ENCODE data around the gene GRIK1.

DNA sequence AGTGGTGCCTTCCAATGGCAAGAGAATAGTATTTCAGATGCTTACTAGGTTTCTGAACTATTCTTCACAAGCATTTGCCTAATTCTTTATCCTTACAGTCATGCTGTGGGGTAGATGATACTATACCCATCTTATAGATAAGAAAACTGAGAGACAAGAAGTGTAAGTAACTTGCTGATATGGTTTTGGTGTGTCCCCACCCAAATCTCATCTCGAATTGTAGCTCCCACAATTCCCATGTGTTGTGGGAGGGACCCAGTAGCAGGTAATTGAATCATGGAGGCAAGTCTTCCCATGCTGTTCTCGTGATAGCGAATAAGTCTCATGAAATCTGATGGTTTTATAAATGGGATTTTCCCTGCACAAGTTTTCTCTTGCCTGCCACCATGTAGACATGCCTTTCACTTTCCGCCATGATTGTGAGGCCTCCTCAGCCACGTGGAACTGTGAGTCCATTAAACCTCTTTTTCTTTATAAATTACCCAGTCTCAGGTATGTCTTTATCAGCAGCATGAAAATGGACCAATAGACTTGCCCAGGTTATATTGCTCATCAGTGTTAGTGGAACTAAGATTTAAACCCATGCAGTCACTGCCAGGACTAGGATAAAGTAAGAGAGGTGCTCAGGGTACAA, 298.7 kb downstream of the GRIK1 start:
- TF ChIP-seq, protein P1, sequence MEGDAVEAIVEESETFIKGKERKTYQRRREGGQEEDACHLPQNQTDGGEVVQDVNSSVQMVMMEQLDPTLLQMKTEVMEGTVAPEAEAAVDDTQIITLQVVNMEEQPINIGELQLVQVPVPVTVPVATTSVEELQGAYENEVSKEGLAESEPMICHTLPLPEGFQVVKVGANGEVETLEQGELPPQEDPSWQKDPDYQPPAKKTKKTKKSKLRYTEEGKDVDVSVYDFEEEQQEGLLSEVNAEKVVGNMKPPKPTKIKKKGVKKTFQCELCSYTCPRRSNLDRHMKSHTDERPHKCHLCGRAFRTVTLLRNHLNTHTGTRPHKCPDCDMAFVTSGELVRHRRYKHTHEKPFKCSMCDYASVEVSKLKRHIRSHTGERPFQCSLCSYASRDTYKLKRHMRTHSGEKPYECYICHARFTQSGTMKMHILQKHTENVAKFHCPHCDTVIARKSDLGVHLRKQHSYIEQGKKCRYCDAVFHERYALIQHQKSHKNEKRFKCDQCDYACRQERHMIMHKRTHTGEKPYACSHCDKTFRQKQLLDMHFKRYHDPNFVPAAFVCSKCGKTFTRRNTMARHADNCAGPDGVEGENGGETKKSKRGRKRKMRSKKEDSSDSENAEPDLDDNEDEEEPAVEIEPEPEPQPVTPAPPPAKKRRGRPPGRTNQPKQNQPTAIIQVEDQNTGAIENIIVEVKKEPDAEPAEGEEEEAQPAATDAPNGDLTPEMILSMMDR (IDR thresholded peaks at IDR 0.05; ENCODE audit: low read depth, low read length, poor library complexity, severe bottlenecking): no peak
- TF ChIP-seq EZH2phosphoT487 (IDR thresholded peaks at IDR 0.05; ENCODE audit: borderline replicate concordance, low read length): no peak

Measured in DOHH2 (cell line).